PC-3 (cell line): Measurements from ENCODE around the gene HECW1.

Experiments used
- CTCF ChIP-seq: fragments of 300-600 bp; sonication (generic); conservative IDR thresholded peaks from 2 replicates; pipeline ENCODE4 v1.5.1; 2017; ENCODE audit warnings: antibody characterized with exemption, low read depth, mild to moderate bottlenecking, low read length
- EZH2 ChIP-seq: fragments of 300-600 bp; sonication (generic); IDR thresholded peaks from one replicate; pipeline ENCODE4 v1.6.1; 2017; ENCODE audit warnings: antibody characterized with exemption, mild to moderate bottlenecking, low read length; ENCODE audit not compliant: unreplicated experiment
- EZH2phosphoT487 ChIP-seq: fragments of 300-600 bp; sonication (generic); IDR thresholded peaks from 2 replicates; pipeline ENCODE4 v1.6.1; 2018; ENCODE audit warnings: mild to moderate bottlenecking, antibody characterized with exemption, low read length, borderline replicate concordance

GRCh38 chr7:43546231-43546630 lies 433.8 kb downstream of the HECW1 start:
- no peak for TF ChIP-seq EZH2
- no peak for TF ChIP-seq CTCF
- TF ChIP-seq EZH2phosphoT487 = no peak
